ENCODE results near the gene GPR87. TPM values are rescaled to one million over a fixed set of nuclear protein-coding genes. Genes with fewer than 3 reads are reported as not detected.

Gene GPR87
- polyA plus RNA-seq, 5 donors, result not detected

Other genes with a start within 250 kb of the GPR87 start
- 1 to 10 TPM in 1 of 5 donors, under 1 TPM in 4; 0.46 to 1.3 (median 0.73) TPM for gene MED12L, start 231.2 kb downstream of the GPR87 start, polyA plus RNA-seq (ENCODE audit: insufficient read depth in 1 of 5, insufficient read length in 5 of 5, low replicate concordance in 1 of 5)
- 1 to 10 TPM in 2 of 5 donors, under 1 TPM in 3; 0.27 to 1.2 (median 0.65) TPM for gene GPR171, start 113.6 kb downstream of the GPR87 start, polyA plus RNA-seq (ENCODE audit: insufficient read depth in 1 of 5, insufficient read length in 5 of 5, low replicate concordance in 1 of 5)
- 1 to 10 TPM; 3.9 to 7.3 (median 5.4) TPM for gene P2RY14, start 38.3 kb downstream of the GPR87 start, polyA plus RNA-seq (ENCODE audit: insufficient read depth in 1 of 5, insufficient read length in 5 of 5, low replicate concordance in 1 of 5)
- 1 to 10 TPM in 4 of 5 donors, under 1 TPM in 1; 0.77 to 1.7 (median 1.7) TPM for gene P2RY13, start 12.7 kb upstream of the GPR87 start, polyA plus RNA-seq (ENCODE audit: insufficient read depth in 1 of 5, insufficient read length in 5 of 5, low replicate concordance in 1 of 5)
- 1 to 10 TPM in 3 of 5 donors, under 1 TPM in 2; 0.70 to 2.2 (median 1.3) TPM for gene P2RY12, start 67.9 kb upstream of the GPR87 start, polyA plus RNA-seq (ENCODE audit: insufficient read depth in 1 of 5, insufficient read length in 5 of 5, low replicate concordance in 1 of 5)
- 10 to 100 TPM; 17.6 to 38.3 (median 34.3) TPM for gene IGSF10, start 144.2 kb upstream of the GPR87 start, polyA plus RNA-seq (ENCODE audit: insufficient read depth in 1 of 5, insufficient read length in 5 of 5, low replicate concordance in 1 of 5)

Data from right lung (tissue), 5 donors.